CD14-positive monocyte (primary cell): ENCODE data around the gene SSTR4. TPM values are rescaled to one million over a fixed set of nuclear protein-coding genes. Genes with fewer than 3 reads are reported as not detected.

Experiments
- DNase-seq, 3 donors: peaks; one replicate each; pipeline ENCODE4 v3.0.0-alpha.2; 2011 to 2022
- H2AFZ ChIP-seq: 2 replicates; pipeline ENCODE4 v1.6.0; 2012; ENCODE audit warnings: mild to moderate bottlenecking, low read depth, low read length, inconsistent platforms; ENCODE audit not compliant: insufficient read depth, poor library complexity, severe bottlenecking
- H3K27ac ChIP-seq, 2 donors: 1 replicate in 1 of 2; 2 replicates in 1 of 2; pipeline ENCODE4 v1.5.1; 2012 to 2013; ENCODE audit warnings: low read length in 2 of 2, control low read depth in 1 of 2, inconsistent platforms in 1 of 2, low read depth in 1 of 2, mild to moderate bottlenecking in 1 of 2
- H3K27me3 ChIP-seq, 2 donors: one replicate each; pipeline versions ENCODE4 v1.6.0 to v1.6.1; 2011 to 2013; ENCODE audit warnings: low read length in 2 of 2; ENCODE audit not compliant: control insufficient read depth in 2 of 2, insufficient read depth in 2 of 2
- H3K36me3 ChIP-seq, 2 donors: replicated peaks in 1 of 2; 1 replicate in 1 of 2; 2 replicates in 1 of 2; pipeline versions ENCODE4 v1.5.1 to v1.6.1; 2012 to 2013; ENCODE audit warnings: low read length in 2 of 2, control low read depth in 1 of 2, inconsistent platforms in 1 of 2, mild to moderate bottlenecking in 1 of 2; ENCODE audit not compliant: insufficient read depth in 2 of 2, control insufficient read depth in 1 of 2
- H3K4me1 ChIP-seq, 2 donors: 1 replicate in 1 of 2; 2 replicates in 1 of 2; pipeline versions ENCODE4 v1.5.1 to v1.6.1; 2012 to 2013; ENCODE audit warnings: low read length in 2 of 2, control low read depth in 1 of 2, inconsistent platforms in 1 of 2, mild to moderate bottlenecking in 1 of 2, moderate library complexity in 1 of 2; ENCODE audit not compliant: insufficient read depth in 2 of 2, control insufficient read depth in 1 of 2
- H3K4me2 ChIP-seq: replicated peaks from 2 replicates; pipeline ENCODE3; 2012; ENCODE audit warnings: low read length, moderate library complexity, mild to moderate bottlenecking; ENCODE audit not compliant: poor library complexity, severe bottlenecking; ENCODE audit errors: extremely low read depth
- H3K4me3 ChIP-seq, 3 experiments: fragments of 200-600 bp in 1 of 3; sonication (generic) in 1 of 3; replicated peaks in 1 of 3; 1 replicate in 2 of 3; 2 replicates in 1 of 3; pipeline ENCODE4 v1.5.1; 2011 to 2013; ENCODE audit warnings: low read length in 3 of 3, mild to moderate bottlenecking in 3 of 3, control low read depth in 2 of 3, low read depth in 2 of 3, inconsistent platforms in 1 of 3, moderate library complexity in 1 of 3
- H3K79me2 ChIP-seq: 2 replicates; pipeline ENCODE4 v1.6.0; 2012; ENCODE audit warnings: mild to moderate bottlenecking, control low read depth, inconsistent platforms, low read length, moderate library complexity; ENCODE audit not compliant: insufficient read depth
- H3K9ac ChIP-seq: 2 replicates; pipeline ENCODE4 v1.6.0; 2017; ENCODE audit warnings: low read length, mild to moderate bottlenecking; ENCODE audit not compliant: insufficient read depth, poor library complexity, severe bottlenecking
- H3K9me3 ChIP-seq, 2 donors: replicated peaks in 1 of 2; 1 replicate in 1 of 2; 2 replicates in 1 of 2; pipeline versions ENCODE4 v1.5.1 to v1.6.1; 2012 to 2013; ENCODE audit warnings: low read length in 2 of 2, control low read depth in 1 of 2; ENCODE audit not compliant: control insufficient read depth in 1 of 2, insufficient read depth in 1 of 2
- H4K20me1 ChIP-seq: 2 replicates; pipeline ENCODE4 v1.6.0; 2012; ENCODE audit warnings: mild to moderate bottlenecking, low read length, control low read depth, moderate library complexity; ENCODE audit not compliant: insufficient read depth
- H3K27ac Mint-ChIP-seq, 7 donors: one replicate each; pipeline ENCODE4 v1.8.0; 2020; ENCODE audit warnings: mild to moderate bottlenecking in 7 of 7, mixed read lengths in 7 of 7, moderate library complexity in 6 of 7, inconsistent platforms in 2 of 7
- H3K27me3 Mint-ChIP-seq, 3 donors: one replicate each; pipeline ENCODE4 v1.8.0; 2021 to 2022; ENCODE audit warnings: low read depth in 3 of 3, mild to moderate bottlenecking in 3 of 3, mixed read lengths in 3 of 3, moderate library complexity in 3 of 3, inconsistent platforms in 1 of 3
- H3K36me3 Mint-ChIP-seq, 2 donors: one replicate each; pipeline ENCODE4 v1.8.0; 2020; ENCODE audit warnings: mixed read lengths in 2 of 2, inconsistent platforms in 1 of 2, mild to moderate bottlenecking in 1 of 2
- H3K4me1 Mint-ChIP-seq: one replicate; pipeline ENCODE4 v1.8.0; 2020; ENCODE audit warnings: mild to moderate bottlenecking, mixed read lengths
- H3K4me3 Mint-ChIP-seq, 2 donors: one replicate each; pipeline ENCODE4 v1.8.0; 2020; ENCODE audit warnings: mild to moderate bottlenecking in 2 of 2, mixed read lengths in 2 of 2, moderate library complexity in 1 of 2
- H3K9me3 Mint-ChIP-seq, 7 donors: one replicate each; pipeline ENCODE4 v1.8.0; 2020 to 2022; ENCODE audit warnings: mixed read lengths in 7 of 7, mild to moderate bottlenecking in 6 of 7, moderate library complexity in 6 of 7, inconsistent platforms in 2 of 7
- CTCF ChIP-seq: fragments of 200-600 bp; IDR thresholded peaks from one replicate; pipeline ENCODE4 v1.8.0; 2022; ENCODE audit warnings: antibody characterized with exemption, mild to moderate bottlenecking
- WGBS: methylation state at CpG from one replicate; pipeline ENCODE4 v1.1.5; 2013; ENCODE audit warnings: missing lambda C conversion rate; ENCODE audit not compliant: insufficient coverage; 5-methylcytosine and 5-hydroxymethylcytosine counted together
- intact Hi-C, 2 donors: fragments of 100-400 bp; cut with micrococcal nuclease; formaldehyde crosslinking; loops; one replicate each; pipeline versions ENCODE4 v1.15.0 to v1.15.1; 2023
- polyA plus RNA-seq, 3 donors: library from polyadenylated mRNA; depleted of rRNA in 1 of 3; unstranded in 2 of 3; stranded (reverse) in 1 of 3; fragments of 300-500 nt in 2 of 3; fragments of >200 nt in 1 of 3; fragmentation: Illumina TruSeq in 2 of 3; gene quantifications; 1 replicate in 2 of 3; 2 replicates in 1 of 3; pipeline ENCODE4 v1.2.3, GENCODE V29; 2012 to 2021

Gene SSTR4
- polyA plus RNA-seq, 3 donors, result not detected

- peaks cover 0 to 2% of the 10 kb centered on the region in 2 donors for H3K36me3 Mint-ChIP-seq
- no peak overlapping the region for H3K4me3 Mint-ChIP-seq
- H3K4me1 ChIP-seq, result peaks cover 35 to 40% of the 10 kb centered on the region in 2 donors
Measured at GRCh38 chr20:23062632-23063031, 27.5 kb downstream of the SSTR4 start.

GRCh38 chr20:23063168-23063567 is 28.1 kb downstream of the SSTR4 start:
- peaks cover 35 to 40% of the 10 kb centered on the region in 2 donors for H3K4me1 ChIP-seq
- H3K4me3 ChIP-seq, result no peak overlapping the region
- no peaks in the 10 kb centered on the region for H3K9me3 Mint-ChIP-seq
- WGBS, result no CpG with 5 or more reads among the region's 3 CpGs
- peaks cover 44% of the 10 kb centered on the region for H3K4me1 Mint-ChIP-seq
- TF ChIP-seq CTCF, result no peak
- H3K9me3 ChIP-seq, result no peaks in the 10 kb centered on the region
- H3K27ac Mint-ChIP-seq, result no peak overlapping the region
- no peaks in the 10 kb centered on the region for H3K27me3 ChIP-seq
- no peaks in the 10 kb centered on the region for H4K20me1 ChIP-seq
- no peak overlapping the region for H3K27ac ChIP-seq
- no peak for DNase-seq
- peaks cover 4 to 5% of the 10 kb centered on the region in 2 donors for H3K36me3 Mint-ChIP-seq
- peaks cover 0 to 1% (median 0%) of the 10 kb centered on the region in 3 donors for H3K27me3 Mint-ChIP-seq
- H3K9ac ChIP-seq, result no peak overlapping the region
- no peaks in the 10 kb centered on the region for H3K79me2 ChIP-seq
- intact Hi-C loops, result no loop called here
- no peak overlapping the region for H2AFZ ChIP-seq
- no peak overlapping the region for H3K4me2 ChIP-seq
- H3K36me3 ChIP-seq, result no peaks in the 10 kb centered on the region
- H3K4me3 Mint-ChIP-seq, result no peak overlapping the region

More at GRCh38 chr20:23062632-23063031, 27.5 kb downstream of the SSTR4 start:
- Mint-ChIP-seq H3K27me3 (peaks cover 0 to 1% (median 0%) of the 10 kb centered on the region in 3 donors), H3K9me3 (no peaks in the 10 kb centered on the region), H3K27ac (peak overlapping the region in 2 of 7 donors; percentile 4 to 16), H3K4me1 (peaks cover 44% of the 10 kb centered on the region)
- Histone ChIP-seq H3K9me3 (no peaks in the 10 kb centered on the region), H3K36me3 (no peaks in the 10 kb centered on the region), H3K9ac (no peak overlapping the region), H3K4me3 (no peak overlapping the region), H3K27ac (no peak overlapping the region), H3K79me2 (no peaks in the 10 kb centered on the region), H4K20me1 (no peaks in the 10 kb centered on the region), H3K27me3 (no peaks in the 10 kb centered on the region), H2AFZ (no peak overlapping the region), H3K4me2 (no peak overlapping the region)
- intact Hi-C loops, result no loop called here
- TF ChIP-seq CTCF, result no peak
- no peak for DNase-seq
